Lower lobe of right lung (tissue), 2 donors: Measurements from ENCODE around the gene ADAM10. TPM values are rescaled to one million over a fixed set of nuclear protein-coding genes. Genes with fewer than 3 reads are reported as not detected.

Experiments used
- ATAC-seq, 2 donors: fragments of 200-7000 bp; cut with Tn5 transposase; one replicate each; pipeline ENCODE4 v1.9.1; 2020 to 2022; ENCODE audit warnings: mild to moderate bottlenecking in 2 of 2, moderate library complexity in 2 of 2
- DNase-seq: peaks from one replicate; pipeline ENCODE4 v3.0.0-alpha.2; 2020
- H3K27ac ChIP-seq: fragments of 200-600 bp; one replicate; pipeline ENCODE4 v1.8.0; 2022
- H3K27me3 ChIP-seq: fragments of 200-600 bp; one replicate; pipeline ENCODE4 v1.8.0; 2022; ENCODE audit warnings: low read depth
- H3K36me3 ChIP-seq: fragments of 200-600 bp; one replicate; pipeline ENCODE4 v1.8.0; 2022; ENCODE audit warnings: mild to moderate bottlenecking
- H3K4me1 ChIP-seq: fragments of 200-600 bp; one replicate; pipeline ENCODE4 v1.8.0; 2022
- H3K4me3 ChIP-seq: fragments of 200-600 bp; one replicate; pipeline ENCODE4 v1.8.0; 2022; ENCODE audit warnings: mild to moderate bottlenecking
- H3K9me3 ChIP-seq: fragments of 200-600 bp; one replicate; pipeline ENCODE4 v1.8.0; 2022
- CTCF ChIP-seq: fragments of 200-600 bp; IDR thresholded peaks from one replicate; pipeline ENCODE4 v1.8.0; 2022; ENCODE audit warnings: antibody characterized with exemption, mild to moderate bottlenecking
- intact Hi-C: fragments of 100-400 bp; cut with DNase I; formaldehyde crosslinking; loops from one replicate; pipeline ENCODE4 v1.11.0; 2022
- total RNA-seq: library from RNA; stranded (reverse); fragmentation: NEBNext Ultra II Directional; extraction: Animal tissue kit (Norgen Biotek cat#: 25700); gene quantifications from one replicate; pipeline ENCODE4 v1.2.1, GENCODE V29; 2021
- donor health status: DM: no; HTN: yes; CAD: no; lungs with severe emphysema.

Gene ADAM10
- total RNA-seq, 1 donor from 2014 or later = 166 TPM

- H3K9me3 ChIP-seq = no peaks in the 10 kb centered on the region
- no peak for TF ChIP-seq CTCF
- no peak overlapping the region for H3K27ac ChIP-seq
- H3K4me1 ChIP-seq = no peaks in the 10 kb centered on the region
- DNase-seq (no peak), ATAC-seq (no peak)
- intact Hi-C loops = no loop called here
- no peak overlapping the region for H3K4me3 ChIP-seq
- no peaks in the 10 kb centered on the region for H3K27me3 ChIP-seq
- peaks cover 29% of the 10 kb centered on the region for H3K36me3 ChIP-seq
Observed at GRCh38 chr15:58676766-58677165, 72.7 kb downstream of the ADAM10 start.

GRCh38 chr15:58671186-58671585, 78.3 kb downstream of the ADAM10 start:
- TF ChIP-seq CTCF = no peak
- Histone ChIP-seq H3K27ac (no peak overlapping the region), H3K4me3 (no peak overlapping the region), H3K9me3 (no peaks in the 10 kb centered on the region), H3K36me3 (peaks cover 14% of the 10 kb centered on the region), H3K27me3 (no peaks in the 10 kb centered on the region), H3K4me1 (no peaks in the 10 kb centered on the region)
- no peak for ATAC-seq
- no peak for DNase-seq
- intact Hi-C loops = no loop called here

- Histone ChIP-seq H3K36me3 (peaks cover 4% of the 10 kb centered on the region), H3K4me1 (no peaks in the 10 kb centered on the region), H3K4me3 (no peak overlapping the region), H3K9me3 (no peaks in the 10 kb centered on the region), H3K27ac (no peak overlapping the region), H3K27me3 (no peaks in the 10 kb centered on the region)
- intact Hi-C loops = no loop called here
- DNase-seq (no peak), ATAC-seq (no peak)
- no peak for TF ChIP-seq CTCF
Observed at GRCh38 chr15:58669108-58669507, 80.4 kb downstream of the ADAM10 start.

- intact Hi-C loops = no loop called here
- H3K4me1 ChIP-seq = no peaks in the 10 kb centered on the region
- H3K9me3 ChIP-seq = no peaks in the 10 kb centered on the region
- H3K36me3 ChIP-seq = peaks cover 23% of the 10 kb centered on the region
- TF ChIP-seq CTCF = no peak
- no peak overlapping the region for H3K4me3 ChIP-seq
- no peak overlapping the region for H3K27ac ChIP-seq
- no peak for ATAC-seq
- no peaks in the 10 kb centered on the region for H3K27me3 ChIP-seq
- no peak for DNase-seq
Observed at GRCh38 chr15:58666957-58667356, 82.5 kb downstream of the ADAM10 start.

GRCh38 chr15:58665672-58666071, 83.8 kb downstream of the ADAM10 start:
- no peak overlapping the region for H3K27ac ChIP-seq
- intact Hi-C loops = no loop called here

More at GRCh38 chr15:58665672-58666071, 83.8 kb downstream of the ADAM10 start:
- no peak for ATAC-seq
- H3K4me3 ChIP-seq = no peak overlapping the region
- H3K4me1 ChIP-seq = no peaks in the 10 kb centered on the region
- H3K27me3 ChIP-seq = no peaks in the 10 kb centered on the region
- no peaks in the 10 kb centered on the region for H3K9me3 ChIP-seq
- TF ChIP-seq CTCF = no peak
- DNase-seq = no peak
- H3K36me3 ChIP-seq = peaks cover 23% of the 10 kb centered on the region
